Suppressor macrophage treated with lipopolysaccharide for 1 hour (primary cell): Measurements from ENCODE around the gene ZNF552.
"Not testable (repeated sequence)": the region's sequence is repeated elsewhere in the genome, so short reads cannot be mapped to it uniquely, and the experiment has no call there.

Experiments used
- DNase-seq, 3 donors: peaks; one replicate each; pipeline ENCODE4 v3.0.0-alpha.2; 2020 to 2022

The ZNF552 gene

GRCh38 chr19:57817976-57818375, 3.3 kb upstream of the ZNF552 start:
- DNase-seq = no peak

- DNase-seq = no peak
These were observed 1.9 kb upstream of the ZNF552 start for GRCh38 chr19:57816652-57817051.

- DNase-seq = no peak
These were observed 748 bp upstream of the ZNF552 start for GRCh38 chr19:57815247-57816075.

- no peak for DNase-seq
These were observed 701 bp downstream of the ZNF552 start for GRCh38 chr19:57813919-57814504.

- not testable (repeated sequence) for DNase-seq
These were observed 1.5 kb downstream of the ZNF552 start for GRCh38 chr19:57812975-57813820.

GRCh38 chr19:57812226-57812625, 2.5 kb downstream of the ZNF552 start:
- peak; percentile 30 to 64 (median 58) for DNase-seq

- DNase-seq = not testable (repeated sequence)
These were observed 4.1 kb downstream of the ZNF552 start for GRCh38 chr19:57810410-57811295.

- no peak for DNase-seq
These were observed 7.2 kb downstream of the ZNF552 start for GRCh38 chr19:57807541-57807940.

GRCh38 chr19:57803594-57804325, 11.0 kb downstream of the ZNF552 start:
- DNase-seq = peak; percentile 23 to 46 (median 35)

GRCh38 chr19:57803265-57803593, 11.5 kb downstream of the ZNF552 start:
- no peak for DNase-seq

GRCh38 chr19:57802269-57802668, 12.4 kb downstream of the ZNF552 start:
- no peak for DNase-seq

GRCh38 chr19:57800696-57801095, 14.0 kb downstream of the ZNF552 start:
- DNase-seq = no peak

GRCh38 chr19:57796580-57796979, 18.1 kb downstream of the ZNF552 start:
- peak in 1 of 3 donors; percentile 13 for DNase-seq

GRCh38 chr19:57789288-57789687, 25.4 kb downstream of the ZNF552 start:
- DNase-seq = no peak

- no peak for DNase-seq
These were observed 26.5 kb downstream of the ZNF552 start for GRCh38 chr19:57788114-57788692.

GRCh38 chr19:57786906-57787305, 27.8 kb downstream of the ZNF552 start:
- no peak for DNase-seq

GRCh38 chr19:57786286-57786685, 28.4 kb downstream of the ZNF552 start:
- no peak for DNase-seq

- no peak for DNase-seq
These were observed 35.4 kb downstream of the ZNF552 start for GRCh38 chr19:57779220-57779845.

- no peak for DNase-seq
These were observed 36.4 kb downstream of the ZNF552 start for GRCh38 chr19:57778336-57778735.

- DNase-seq = no peak
These were observed 37.9 kb downstream of the ZNF552 start for GRCh38 chr19:57776764-57777296.

GRCh38 chr19:57773488-57773887, 41.2 kb downstream of the ZNF552 start:
- peak in 1 of 3 donors; percentile 33 for DNase-seq
